NCI-H524 (cell line): ENCODE data around the gene NDOR1.
A peak's percentile ranks its signal among the peaks of the same experiment; 100 is the strongest.

ENCODE experiments used
- DNase-seq, 2 experiments: peaks; one replicate each; lab custom pipeline; 2025; lab: John Stamatoyannopoulos, UW

NDOR1 gene

DNA sequence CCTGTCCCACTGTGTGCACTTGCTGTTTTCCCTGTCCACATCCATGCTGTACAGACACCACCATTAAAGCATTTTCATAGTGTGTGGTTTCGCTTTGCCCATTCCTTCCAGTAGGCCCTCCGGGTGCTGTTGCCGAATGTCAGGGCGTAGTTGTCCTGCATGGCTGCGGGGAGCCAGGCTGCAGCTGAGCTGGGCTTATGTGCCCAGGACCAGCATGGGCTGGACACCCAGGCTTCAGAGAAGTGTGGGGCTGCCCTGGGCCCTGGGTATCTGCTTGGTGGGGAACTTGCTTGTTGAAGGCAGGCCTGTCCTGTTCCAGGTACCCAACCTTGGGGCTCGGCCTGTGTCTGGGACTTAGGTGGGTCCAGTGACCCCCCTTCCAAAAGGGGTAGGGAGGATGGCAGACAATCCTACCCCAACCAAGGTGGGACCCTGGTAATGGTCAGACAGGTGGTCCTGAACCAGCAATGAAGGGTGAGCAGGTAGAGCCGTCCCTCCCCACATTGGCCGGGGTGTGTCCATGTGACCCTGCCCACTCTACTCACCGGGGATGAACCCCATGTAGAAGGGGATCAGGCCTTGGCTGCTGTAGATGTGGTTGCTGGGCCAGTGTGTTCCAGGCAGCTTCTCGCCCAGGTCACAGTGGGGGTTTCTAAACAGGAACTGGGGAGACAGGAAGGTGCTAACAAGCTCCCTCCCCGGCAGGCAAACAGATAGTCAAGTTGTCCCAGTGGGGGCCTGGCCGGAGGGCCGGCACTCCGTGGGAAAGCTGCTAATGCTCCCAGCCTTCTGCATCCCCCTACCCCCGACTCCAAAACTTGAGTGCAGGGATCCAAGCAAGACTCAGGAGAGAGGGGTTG is 38.4 kb downstream of the NDOR1 start:
- DNase-seq: no peak

DNA sequence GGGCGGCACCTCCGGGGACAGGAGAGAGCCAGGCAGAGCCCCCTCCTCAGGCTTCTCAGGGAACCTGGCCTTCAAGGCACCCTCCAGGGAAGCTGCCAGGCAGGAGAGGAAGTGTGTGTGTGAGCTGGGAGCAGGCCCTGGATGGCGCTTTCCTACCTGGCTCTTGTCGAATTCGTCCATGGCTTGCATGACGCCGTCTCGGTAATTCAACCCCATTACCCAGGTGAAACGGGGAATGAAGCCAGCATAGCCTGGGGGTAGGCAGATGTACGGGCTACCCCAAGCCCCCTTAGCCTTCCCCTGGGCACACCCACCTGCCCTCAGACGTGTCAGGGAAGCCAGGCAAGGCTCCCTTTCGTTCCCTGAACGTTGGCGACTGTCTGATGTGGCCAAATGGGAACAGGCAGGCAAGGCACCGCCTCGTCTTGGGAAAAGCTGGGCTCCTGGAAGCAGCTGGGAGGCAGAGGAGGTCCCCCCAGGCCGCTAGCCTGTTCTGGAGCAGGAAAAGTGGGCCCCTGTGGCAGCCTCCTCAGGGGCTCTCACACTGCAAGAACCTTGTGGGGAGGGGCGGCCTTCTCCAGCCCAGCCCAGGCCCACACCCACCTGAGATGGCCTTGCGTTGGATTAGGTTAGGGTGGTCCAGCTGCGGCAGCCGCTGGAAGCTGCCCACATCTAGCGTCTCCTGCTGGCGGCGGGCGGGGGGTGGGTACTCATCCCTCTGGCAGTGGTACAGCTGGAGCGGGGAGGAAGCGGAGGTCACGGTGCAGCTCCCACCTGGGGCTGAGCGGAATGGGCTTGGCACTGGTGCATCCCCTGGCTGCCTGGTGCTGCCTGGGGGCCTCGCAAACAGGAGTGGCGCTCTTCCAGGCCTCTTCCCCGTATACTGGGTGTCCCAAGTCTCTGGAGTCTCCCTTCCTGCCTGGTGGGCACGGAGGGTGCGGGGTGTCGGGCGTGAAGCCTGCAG is 39.3 kb downstream of the NDOR1 start:
- no peak for DNase-seq

- DNase-seq: peak; percentile 69 to 88
These were observed 40.2 kb downstream of the NDOR1 start for GRCh38 chr9:137245450-137246421.

GRCh38 chr9:137247135-137247915 is 41.8 kb downstream of the NDOR1 start:
- no peak for DNase-seq

DNA sequence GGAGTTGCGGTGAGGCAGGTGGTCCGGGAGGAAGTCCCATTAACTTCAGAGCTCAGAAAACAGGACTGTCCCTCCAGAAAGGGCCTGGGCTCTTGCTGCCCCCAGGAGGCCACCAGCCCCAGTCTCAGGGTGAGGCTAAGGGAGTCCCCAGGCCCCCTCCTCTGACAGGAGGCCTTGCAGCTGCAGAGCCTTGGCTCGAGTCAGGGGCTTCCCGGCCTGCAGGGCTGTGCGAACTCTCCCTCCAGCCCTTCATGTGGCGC is 42.3 kb downstream of the NDOR1 start:
- DNase-seq: no peak

- DNase-seq: peak; percentile 63 to 79
These were observed 45.1 kb downstream of the NDOR1 start for GRCh38 chr9:137250329-137251193.

DNA sequence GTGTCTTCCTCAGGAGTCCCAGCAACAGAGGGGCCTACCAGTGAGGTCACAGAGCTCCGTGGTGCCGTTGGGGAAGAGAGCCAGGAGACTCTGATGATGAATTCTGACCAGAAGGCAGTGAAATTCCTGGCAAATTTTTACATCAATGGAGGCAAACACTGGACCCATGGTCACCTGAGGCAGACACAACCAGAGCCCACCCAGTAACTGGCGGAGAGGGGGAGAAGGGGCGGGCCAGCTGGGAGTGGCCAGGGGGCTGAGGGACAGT is 45.6 kb downstream of the NDOR1 start, which contains the start of gene STPG3:
TSS of gene STPG3 (plus strand) at position 93 of the 268 bp plus-strand sequence. CDS start at position 94, 1 bp downstream.
- DNase-seq: no peak

DNA sequence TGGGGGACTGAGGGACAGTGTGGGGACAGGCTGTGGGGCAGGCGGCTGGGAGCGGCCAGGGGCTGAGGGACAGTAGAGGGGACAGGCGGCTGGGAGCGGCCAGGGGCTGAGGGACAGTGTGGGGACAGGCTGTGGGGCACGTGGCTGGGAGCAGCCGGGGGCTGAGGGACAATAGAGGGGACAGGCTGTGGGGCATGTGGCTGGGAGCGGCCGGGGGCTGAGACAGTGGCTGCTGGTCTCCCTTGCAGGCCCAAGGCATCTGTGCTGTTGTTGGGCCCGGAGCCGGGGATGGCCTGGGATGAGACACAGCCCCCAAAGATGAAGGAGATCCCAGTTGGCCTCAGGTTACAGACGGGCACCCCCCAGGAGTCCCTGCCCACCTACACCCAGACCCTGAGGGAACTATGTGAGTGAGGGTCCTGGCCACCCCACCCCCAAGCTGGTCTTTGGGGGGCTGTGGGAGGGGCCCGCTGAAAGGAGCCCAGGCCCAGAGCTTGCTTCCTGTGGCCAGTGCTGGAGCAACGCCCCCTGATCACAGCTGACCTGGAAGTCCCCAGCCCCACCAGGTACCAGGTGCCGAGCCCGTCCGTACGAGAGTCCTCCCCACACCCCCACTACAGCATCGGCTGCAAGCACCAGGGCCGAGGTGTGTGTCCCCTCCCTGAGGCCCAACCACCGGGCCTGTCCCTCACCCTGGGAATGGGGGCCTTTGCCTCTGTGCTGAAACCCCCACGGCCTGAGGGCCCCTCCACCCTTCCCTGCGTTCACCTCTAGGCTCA is 46.2 kb downstream of the NDOR1 start:
- DNase-seq: no peak

DNA sequence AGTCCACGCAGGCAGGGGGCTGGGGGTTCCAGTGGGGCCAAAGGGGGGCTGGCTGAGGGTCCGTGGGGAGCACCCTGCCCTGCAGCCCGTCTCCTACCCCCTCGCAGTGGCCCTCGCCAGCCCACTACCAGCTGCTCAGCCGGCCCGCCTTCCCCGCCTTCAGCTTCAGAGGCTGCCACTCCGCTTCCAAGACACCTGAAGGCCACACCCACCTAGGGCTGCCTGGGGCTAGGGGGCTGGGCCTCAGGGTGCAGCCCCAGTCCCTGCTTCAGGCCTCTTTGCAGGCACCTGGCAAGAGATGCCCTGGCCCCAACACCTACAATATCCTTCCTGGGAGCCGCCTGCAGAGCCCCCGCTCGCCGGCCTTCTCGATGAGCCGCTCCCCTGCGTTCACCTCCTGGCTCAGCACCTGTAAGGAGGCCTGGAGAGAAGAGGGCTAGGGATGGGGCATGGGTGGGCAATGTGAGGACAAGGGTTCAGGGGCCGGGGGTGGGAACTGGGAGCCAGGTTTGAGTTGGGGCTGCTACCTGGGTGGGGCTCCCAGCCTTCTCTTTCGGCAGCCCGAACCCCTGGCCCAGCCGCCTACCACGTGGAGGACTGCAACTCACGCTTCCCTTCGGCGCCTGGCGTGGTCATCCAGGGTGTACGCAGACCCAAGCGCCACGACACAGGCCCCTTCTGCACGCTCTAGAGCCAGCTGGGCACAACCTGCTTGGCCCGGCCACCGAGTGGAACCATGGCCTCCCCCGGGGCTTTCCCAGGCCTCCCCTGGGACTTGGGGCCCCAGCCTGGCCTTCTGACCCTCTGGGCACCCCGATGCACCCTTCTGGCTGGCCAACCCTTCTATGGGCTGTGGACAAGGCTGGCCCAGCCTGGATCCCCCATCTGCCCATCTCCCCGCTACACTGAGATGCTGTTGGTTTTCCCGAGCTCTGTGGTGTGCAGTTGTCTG is 47.3 kb downstream of the NDOR1 start:
- no peak for DNase-seq

DNA sequence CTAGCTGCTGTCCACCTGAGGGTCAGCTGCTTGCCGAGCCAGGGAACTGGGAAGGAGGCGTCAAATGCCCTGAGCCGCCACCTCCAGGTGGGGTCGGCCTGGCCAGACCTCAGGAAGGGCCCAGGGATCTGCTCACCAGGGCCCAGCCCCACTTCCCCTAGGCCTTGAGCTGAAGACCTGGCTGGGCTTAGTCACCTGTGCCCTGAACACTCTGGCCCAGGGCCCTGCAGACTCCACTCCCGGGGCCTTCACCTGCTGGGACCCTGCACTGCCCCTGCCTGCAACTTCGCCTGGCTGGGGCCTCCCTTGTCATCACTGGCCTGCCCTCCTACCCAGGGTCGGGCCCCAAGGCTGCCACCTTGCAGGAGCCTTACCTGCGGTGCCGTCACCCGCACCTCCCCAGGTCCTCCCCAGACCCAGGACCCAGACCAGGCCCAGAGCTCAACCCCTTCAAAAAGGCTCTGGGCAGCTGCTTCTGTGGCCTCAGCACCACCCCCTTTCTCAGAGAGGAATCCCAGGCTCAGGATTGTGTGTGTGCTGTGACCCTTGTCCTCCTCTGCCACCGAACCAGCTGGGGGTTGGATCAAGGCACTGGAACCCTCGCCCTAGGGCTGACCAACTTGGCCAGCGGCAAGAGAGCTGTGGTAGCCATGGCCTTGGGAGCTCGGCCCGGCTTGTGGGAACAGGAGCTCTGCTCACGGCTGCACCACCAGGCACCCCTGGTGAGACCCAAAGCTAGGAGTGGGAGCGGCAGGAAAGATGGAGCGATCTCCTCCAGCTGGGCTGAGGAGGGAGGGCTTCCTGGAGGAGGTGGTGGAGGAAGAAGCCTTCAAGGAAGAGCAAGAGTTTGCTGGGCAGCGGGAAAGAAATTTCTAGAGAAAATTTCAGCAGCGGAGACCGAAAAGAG is 48.5 kb downstream of the NDOR1 start:
- DNase-seq: no peak

DNA sequence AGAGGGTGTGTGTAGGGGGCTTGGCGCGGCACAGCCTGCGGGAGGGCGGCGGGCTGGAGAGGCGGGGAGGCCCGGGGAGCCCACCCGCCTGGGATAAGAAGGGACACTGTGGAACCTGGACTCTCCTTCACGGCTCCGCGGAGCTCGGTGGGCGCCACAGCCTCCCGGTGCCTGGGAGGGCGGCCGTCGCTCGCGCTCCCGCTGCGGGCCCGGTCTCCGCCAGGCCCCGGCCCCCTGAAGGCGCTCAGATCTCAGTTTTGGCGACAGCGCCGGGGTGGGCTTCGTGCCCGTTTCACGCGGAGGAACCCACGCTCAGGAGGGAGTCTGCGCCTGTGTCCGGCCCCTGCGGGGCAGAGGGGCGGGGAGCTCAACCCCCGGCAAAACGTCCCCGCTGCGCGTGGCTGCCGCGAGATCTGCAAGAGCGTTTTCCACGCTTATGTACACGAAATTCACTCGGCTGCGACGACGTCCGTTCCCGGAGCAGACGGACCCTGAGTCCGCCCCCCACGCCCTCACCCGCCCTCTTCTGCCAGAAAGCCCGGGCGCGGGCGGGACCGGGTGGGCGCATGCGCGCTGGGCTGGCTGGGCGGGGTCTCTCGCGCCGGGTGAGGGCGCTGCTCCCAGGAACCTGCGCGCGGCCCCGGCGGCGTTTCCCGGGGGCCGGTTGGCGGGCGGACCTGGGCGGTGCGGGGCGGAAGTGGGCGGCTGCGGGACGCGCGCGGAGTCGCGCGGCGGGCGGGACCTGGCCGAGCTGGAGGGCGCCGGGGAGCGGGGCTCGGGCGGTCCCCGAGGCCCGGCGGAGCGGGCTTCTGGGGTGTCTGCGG is 49.3 kb downstream of the NDOR1 start, which contains the start of gene NELFB:
TSS of gene NELFB (plus strand) at position 704 of the 824 bp plus-strand sequence.
- peak; percentile 77 to 89 for DNase-seq

GRCh38 chr9:137255448-137256114 is 50.1 kb downstream of the NDOR1 start:
- DNase-seq: peak in 1 of 2 experiments; percentile 69

DNA sequence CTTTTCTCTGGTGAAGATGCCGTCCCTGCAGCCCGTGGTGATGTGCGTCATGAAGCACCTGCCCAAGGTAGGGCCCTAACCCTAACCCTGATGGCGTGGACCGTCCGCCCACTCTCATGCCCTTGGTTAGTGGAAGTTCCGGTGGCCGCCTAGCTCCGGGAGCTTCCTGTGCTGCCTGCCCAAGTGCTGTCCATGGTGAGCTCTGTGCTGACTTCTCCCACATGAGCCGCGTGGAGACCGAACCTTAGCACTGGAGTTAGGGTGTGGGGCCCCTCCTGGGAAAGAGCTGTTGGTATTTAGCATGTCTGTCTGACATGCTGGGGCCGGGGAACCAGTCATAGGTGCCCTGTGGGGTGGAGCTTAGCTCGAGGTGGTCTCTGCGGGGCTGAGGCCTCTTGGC is 50.9 kb downstream of the NDOR1 start:
- no peak for DNase-seq

GRCh38 chr9:137256856-137257255 is 51.4 kb downstream of the NDOR1 start:
- no peak for DNase-seq

DNA sequence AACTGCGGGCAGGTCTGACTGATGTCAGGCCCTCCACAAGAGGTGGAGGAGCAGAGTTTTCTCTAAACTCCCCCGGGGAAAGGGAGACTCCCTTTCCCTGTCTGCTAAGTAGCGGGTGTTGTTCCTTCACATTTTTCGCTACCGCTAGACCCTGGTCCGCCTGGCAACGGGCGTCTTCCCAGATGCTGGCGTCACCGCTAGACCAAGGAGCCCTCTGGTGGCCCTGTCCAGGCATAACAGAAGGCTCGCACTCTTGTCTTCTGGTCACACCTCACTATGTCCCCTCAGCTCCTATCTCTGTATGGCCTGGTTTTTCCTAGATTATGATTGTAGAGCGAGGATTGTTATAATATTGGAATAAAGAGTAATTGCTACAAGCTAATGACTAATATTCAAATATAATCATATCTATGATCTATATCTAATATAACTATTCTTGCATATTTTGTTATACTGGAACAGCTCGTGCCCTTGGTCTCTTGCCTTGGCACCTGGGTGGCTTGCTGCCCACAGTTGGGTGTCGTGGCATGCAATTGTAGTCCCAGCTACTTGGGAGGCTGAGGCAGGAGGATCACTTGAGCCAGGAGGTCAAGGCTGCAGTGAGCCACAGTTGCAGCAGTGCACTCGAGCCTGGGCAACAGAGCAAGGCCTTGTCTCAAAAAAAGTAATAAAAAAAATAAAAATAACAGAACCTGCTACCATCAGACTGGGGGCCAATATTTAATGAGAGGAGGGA is 56.8 kb downstream of the NDOR1 start:
- peak in 1 of 2 experiments; percentile 47 for DNase-seq
